Measurements from ENCODE around the gene LSM4. TPM values are rescaled to one million over a fixed set of nuclear protein-coding genes. Genes with fewer than 3 reads are reported as not detected.

LSM4 gene
- total and polyA plus RNA-seq, 10 of the 15 experiments (the other 5 are each of a cell fraction or from before 2014, with no cell fraction given) = 12.6 to 652 (median 217) TPM

DNA sequence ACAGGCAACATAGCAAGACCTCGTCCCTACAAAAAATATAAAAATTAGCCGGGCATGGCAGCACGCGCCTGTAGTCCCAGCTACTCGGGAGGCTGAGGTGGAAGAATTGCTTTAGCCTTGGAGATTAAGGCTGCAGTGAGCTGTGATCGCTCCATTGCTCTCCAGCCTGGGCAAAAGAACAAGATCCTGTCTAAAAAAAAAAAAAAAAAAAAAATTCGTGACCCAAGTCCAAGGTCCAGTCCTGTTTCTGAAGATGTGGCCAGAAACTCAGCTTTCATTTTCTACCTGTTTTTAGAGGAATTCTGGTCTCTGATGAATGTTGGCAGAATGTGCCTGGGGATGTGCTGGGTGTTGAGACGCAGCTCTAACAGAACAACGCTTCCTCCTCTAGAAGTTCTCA lies 15.7 kb upstream of the LSM4 start:
- Histone ChIP-seq H3K4me1 (ENCODE audit: control insufficient read depth, insufficient read depth, low read length) (peaks cover 14% of the 10 kb centered on the region), H3K4me3 (no peak overlapping the region), H2AFZ (ENCODE audit: control insufficient read depth, low read depth, low read length) (no peak overlapping the region), H3K27me3 (replicated peaks in 1 of 2; ENCODE audit: control insufficient read depth in 2 of 2, insufficient read depth in 2 of 2, low read length in 1 of 2) (no peaks in the 10 kb centered on the region), H3K4me2 (ENCODE audit: control insufficient read depth, insufficient read depth) (no peak overlapping the region), H3K27ac (ENCODE audit: control insufficient read depth, insufficient read depth) (no peak overlapping the region), H3K36me3 (ENCODE audit: control insufficient read depth in 2 of 2, insufficient read depth in 2 of 2, low read length in 1 of 2) (no peaks in the 10 kb centered on the region), H3K9ac (ENCODE audit: control insufficient read depth, insufficient read depth, low read length) (no peak overlapping the region), H3K79me2 (ENCODE audit: control insufficient read depth, insufficient read depth, low read length) (peaks cover 11% of the 10 kb centered on the region), H4K20me1 (ENCODE audit: control insufficient read depth, insufficient read depth) (no peaks in the 10 kb centered on the region), H3K9me3 (replicated peaks; ENCODE audit: control insufficient read depth, insufficient read depth, low read length) (no peaks in the 10 kb centered on the region)
- DNase-seq (ENCODE audit: low read depth, low spot score) = no peak
- TF ChIP-seq RCOR1 (conservative IDR thresholded peaks at IDR 0.05; ENCODE audit: low read depth, low read length) (no peak), CBX5 (IDR thresholded peaks at IDR 0.05; ENCODE audit: low read depth) (no peak), IRF4 (IDR thresholded peaks at IDR 0.05; ENCODE audit: low read depth, low read length) (no peak), WRNIP1 (IDR thresholded peaks at IDR 0.05; ENCODE audit: borderline replicate concordance, low read depth, low read length) (no peak), RB1 (IDR thresholded peaks at IDR 0.05; ENCODE audit: borderline replicate concordance) (no peak), BCL11A (IDR thresholded peaks at IDR 0.05; ENCODE audit: low read depth, low read length) (no peak), RFX5 (IDR thresholded peaks at IDR 0.05; ENCODE audit: low read depth, low read length) (no peak), CBFB (IDR thresholded peaks at IDR 0.05; ENCODE audit: low read depth) (no peak), ZZZ3 (IDR thresholded peaks at IDR 0.05; ENCODE audit: control insufficient read depth, insufficient read length, low read depth) (no peak), MYC (IDR thresholded peaks at IDR 0.05; ENCODE audit: insufficient read depth, insufficient read length, insufficient replicate concordance, low read length, severe bottlenecking) (no peak), TCF3 (IDR thresholded peaks at IDR 0.05; ENCODE audit: borderline replicate concordance, insufficient read depth, low read depth, low read length) (no peak)
- TF ChIP-seq, protein P1, sequence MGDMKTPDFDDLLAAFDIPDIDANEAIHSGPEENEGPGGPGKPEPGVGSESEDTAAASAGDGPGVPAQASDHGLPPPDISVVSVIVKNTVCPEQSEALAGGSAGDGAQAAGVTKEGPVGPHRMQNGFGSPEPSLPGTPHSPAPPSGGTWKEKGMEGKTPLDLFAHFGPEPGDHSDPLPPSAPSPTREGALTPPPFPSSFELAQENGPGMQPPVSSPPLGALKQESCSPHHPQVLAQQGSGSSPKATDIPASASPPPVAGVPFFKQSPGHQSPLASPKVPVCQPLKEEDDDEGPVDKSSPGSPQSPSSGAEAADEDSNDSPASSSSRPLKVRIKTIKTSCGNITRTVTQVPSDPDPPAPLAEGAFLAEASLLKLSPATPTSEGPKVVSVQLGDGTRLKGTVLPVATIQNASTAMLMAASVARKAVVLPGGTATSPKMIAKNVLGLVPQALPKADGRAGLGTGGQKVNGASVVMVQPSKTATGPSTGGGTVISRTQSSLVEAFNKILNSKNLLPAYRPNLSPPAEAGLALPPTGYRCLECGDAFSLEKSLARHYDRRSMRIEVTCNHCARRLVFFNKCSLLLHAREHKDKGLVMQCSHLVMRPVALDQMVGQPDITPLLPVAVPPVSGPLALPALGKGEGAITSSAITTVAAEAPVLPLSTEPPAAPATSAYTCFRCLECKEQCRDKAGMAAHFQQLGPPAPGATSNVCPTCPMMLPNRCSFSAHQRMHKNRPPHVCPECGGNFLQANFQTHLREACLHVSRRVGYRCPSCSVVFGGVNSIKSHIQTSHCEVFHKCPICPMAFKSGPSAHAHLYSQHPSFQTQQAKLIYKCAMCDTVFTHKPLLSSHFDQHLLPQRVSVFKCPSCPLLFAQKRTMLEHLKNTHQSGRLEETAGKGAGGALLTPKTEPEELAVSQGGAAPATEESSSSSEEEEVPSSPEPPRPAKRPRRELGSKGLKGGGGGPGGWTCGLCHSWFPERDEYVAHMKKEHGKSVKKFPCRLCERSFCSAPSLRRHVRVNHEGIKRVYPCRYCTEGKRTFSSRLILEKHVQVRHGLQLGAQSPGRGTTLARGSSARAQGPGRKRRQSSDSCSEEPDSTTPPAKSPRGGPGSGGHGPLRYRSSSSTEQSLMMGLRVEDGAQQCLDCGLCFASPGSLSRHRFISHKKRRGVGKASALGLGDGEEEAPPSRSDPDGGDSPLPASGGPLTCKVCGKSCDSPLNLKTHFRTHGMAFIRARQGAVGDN (IDR thresholded peaks at IDR 0.05) = no peak
- TF ChIP-seq, protein P2, sequence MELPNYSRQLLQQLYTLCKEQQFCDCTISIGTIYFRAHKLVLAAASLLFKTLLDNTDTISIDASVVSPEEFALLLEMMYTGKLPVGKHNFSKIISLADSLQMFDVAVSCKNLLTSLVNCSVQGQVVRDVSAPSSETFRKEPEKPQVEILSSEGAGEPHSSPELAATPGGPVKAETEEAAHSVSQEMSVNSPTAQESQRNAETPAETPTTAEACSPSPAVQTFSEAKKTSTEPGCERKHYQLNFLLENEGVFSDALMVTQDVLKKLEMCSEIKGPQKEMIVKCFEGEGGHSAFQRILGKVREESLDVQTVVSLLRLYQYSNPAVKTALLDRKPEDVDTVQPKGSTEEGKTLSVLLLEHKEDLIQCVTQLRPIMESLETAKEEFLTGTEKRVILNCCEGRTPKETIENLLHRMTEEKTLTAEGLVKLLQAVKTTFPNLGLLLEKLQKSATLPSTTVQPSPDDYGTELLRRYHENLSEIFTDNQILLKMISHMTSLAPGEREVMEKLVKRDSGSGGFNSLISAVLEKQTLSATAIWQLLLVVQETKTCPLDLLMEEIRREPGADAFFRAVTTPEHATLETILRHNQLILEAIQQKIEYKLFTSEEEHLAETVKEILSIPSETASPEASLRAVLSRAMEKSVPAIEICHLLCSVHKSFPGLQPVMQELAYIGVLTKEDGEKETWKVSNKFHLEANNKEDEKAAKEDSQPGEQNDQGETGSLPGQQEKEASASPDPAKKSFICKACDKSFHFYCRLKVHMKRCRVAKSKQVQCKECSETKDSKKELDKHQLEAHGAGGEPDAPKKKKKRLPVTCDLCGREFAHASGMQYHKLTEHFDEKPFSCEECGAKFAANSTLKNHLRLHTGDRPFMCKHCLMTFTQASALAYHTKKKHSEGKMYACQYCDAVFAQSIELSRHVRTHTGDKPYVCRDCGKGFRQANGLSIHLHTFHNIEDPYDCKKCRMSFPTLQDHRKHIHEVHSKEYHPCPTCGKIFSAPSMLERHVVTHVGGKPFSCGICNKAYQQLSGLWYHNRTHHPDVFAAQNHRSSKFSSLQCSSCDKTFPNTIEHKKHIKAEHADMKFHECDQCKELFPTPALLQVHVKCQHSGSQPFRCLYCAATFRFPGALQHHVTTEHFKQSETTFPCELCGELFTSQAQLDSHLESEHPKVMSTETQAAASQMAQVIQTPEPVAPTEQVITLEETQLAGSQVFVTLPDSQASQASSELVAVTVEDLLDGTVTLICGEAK (IDR thresholded peaks at IDR 0.05; ENCODE audit: borderline replicate concordance) = no peak
- ChIA-PET POLR2A (interaction anchor here (0.6 to 6.0 kb wide), 11 partner anchors 8 to 155 kb away, joined by 3 to 46 read pairs (median 4); partner anchors contain the start of gene JUND), CTCF (interaction anchor here (0.9 to 3.3 kb wide), 11 partner anchors 10 to 113 kb away, joined by 3 to 56 read pairs (median 6); partner anchors contain the start of genes GDF15, JUND, LRRC25 and LSM4), RAD21 (ENCODE audit: unreplicated experiment) (interaction anchor here (0.6 to 3.1 kb wide), 8 partner anchors 10 to 100 kb away, joined by 3 to 31 read pairs (median 6); partner anchors contain the start of gene JUND), SMC1A (ENCODE audit: uncharacterized antibody, unreplicated experiment) (interaction anchor here (0.6 to 3.8 kb wide), 8 partner anchors 9 to 315 kb away, joined by 3 to 42 read pairs (median 7); partner anchors contain the start of genes JUND and LSM4)
- no peak for ATAC-seq
- BruUV-seq (replicated peaks) = no TSS peak
- 94% methylated on average over 7 of the region's 9 CpGs for WGBS (ENCODE audit: insufficient coverage, insufficient replicate concordance, low lambda C conversion rate, missing lambda C conversion rate)
- in situ Hi-C loops (cut with MboI) (no loop called here), intact Hi-C loops (cut with micrococcal nuclease; ENCODE audit: unreplicated experiment) (loop anchor here (2.0 kb wide), 1 partner anchor 70 kb away; no protein-coding TSS in a partner anchor)
- FAIRE-seq = no peak
